HG03354 (cell line): Measurements from ENCODE around the gene PHLPP1.
A peak's percentile ranks its signal among the peaks of the same experiment; 100 is the strongest.

ENCODE experiments used
- ATAC-seq: cut with Tn5 transposase; IDR thresholded peaks from one replicate; pipeline ENCODE4 v1.9.1; 2021; ENCODE audit warnings: mild to moderate bottlenecking; ENCODE audit not compliant: unreplicated experiment, poor library complexity, severe bottlenecking

The PHLPP1 gene

GRCh38 chr18:62870643-62871042, 155.3 kb downstream of the PHLPP1 start:
- ATAC-seq: no peak

- no peak for ATAC-seq
Measured at GRCh38 chr18:62875323-62875722, 160.0 kb downstream of the PHLPP1 start.

- no peak for ATAC-seq
Measured at GRCh38 chr18:62876111-62876510, 160.8 kb downstream of the PHLPP1 start.

- no peak for ATAC-seq
Measured at GRCh38 chr18:62876828-62877227, 161.5 kb downstream of the PHLPP1 start.

GRCh38 chr18:62877411-62878221, 162.3 kb downstream of the PHLPP1 start:
- ATAC-seq: no peak

- ATAC-seq: no peak
Measured at GRCh38 chr18:62878305-62878704, 163.0 kb downstream of the PHLPP1 start.

GRCh38 chr18:62880034-62880433, 164.7 kb downstream of the PHLPP1 start:
- no peak for ATAC-seq

- no peak for ATAC-seq
Measured at GRCh38 chr18:62880673-62881364, 165.5 kb downstream of the PHLPP1 start.

GRCh38 chr18:62881509-62882016, 166.2 kb downstream of the PHLPP1 start:
- ATAC-seq: peak; percentile 50

GRCh38 chr18:62883937-62884735, 168.8 kb downstream of the PHLPP1 start:
- no peak for ATAC-seq

GRCh38 chr18:62885804-62886203, 170.5 kb downstream of the PHLPP1 start:
- ATAC-seq: no peak

- no peak for ATAC-seq
Measured at GRCh38 chr18:62894681-62895390, 179.5 kb downstream of the PHLPP1 start.

GRCh38 chr18:62897153-62897552, 181.8 kb downstream of the PHLPP1 start:
- no peak for ATAC-seq

GRCh38 chr18:62898359-62898758, 183.0 kb downstream of the PHLPP1 start:
- peak; percentile 99 for ATAC-seq

- no peak for ATAC-seq
Measured at GRCh38 chr18:62899534-62899933, 184.2 kb downstream of the PHLPP1 start.

- ATAC-seq: no peak
Measured at GRCh38 chr18:62900132-62900883, 185.0 kb downstream of the PHLPP1 start.

GRCh38 chr18:62902776-62903175, 187.4 kb downstream of the PHLPP1 start:
- no peak for ATAC-seq

- ATAC-seq: no peak
Measured at GRCh38 chr18:62904396-62905285, 189.3 kb downstream of the PHLPP1 start.
